A549 (cell line): ENCODE results near the gene ZKSCAN7.

ENCODE experiments used
- CHD2 ChIP-seq: fragments of 150-350 bp; IDR thresholded peaks from 2 replicates; pipeline ENCODE4 v1.6.1; 2014; ENCODE audit warnings: low read length; ENCODE audit not compliant: partially characterized antibody
- CTCF ChIP-seq: fragments of >200 bp; sonication (Bioruptor Twin); formaldehyde crosslinking; IDR thresholded peaks from 3 replicates; pipeline ENCODE4 v1.5.1; 2016
- ELK1 ChIP-seq: fragments of 150-350 bp; IDR thresholded peaks from 2 replicates; pipeline ENCODE4 v1.6.1; 2014; ENCODE audit warnings: low read depth, mild to moderate bottlenecking, low read length
- MAZ ChIP-seq: fragments of 150-350 bp; IDR thresholded peaks from 2 replicates; pipeline ENCODE4 v1.6.1; 2014; ENCODE audit warnings: antibody characterized with exemption, low read depth, low read length, borderline replicate concordance
- MYC ChIP-seq: IDR thresholded peaks from 2 replicates; pipeline ENCODE4 v1.6.1; 2012; ENCODE audit warnings: mild to moderate bottlenecking, inconsistent platforms, low read length, improper control_type of control experiment, borderline replicate concordance
- POLR2A ChIP-seq: IDR thresholded peaks from 2 replicates; pipeline ENCODE4 v1.6.1; 2012; ENCODE audit warnings: mild to moderate bottlenecking, low read length
- POLR2AphosphoS2 ChIP-seq: conservative IDR thresholded peaks from 2 replicates; pipeline ENCODE4 v1.6.1; 2012; ENCODE audit warnings: low read length, improper control_type of control experiment, inconsistent platforms
- REST ChIP-seq: fragments of 200-600 bp; sonication (generic); IDR thresholded peaks from 2 replicates; pipeline ENCODE4 v1.6.1; 2016; ENCODE audit warnings: antibody characterized with exemption, mild to moderate bottlenecking, moderate library complexity
- SMC3 ChIP-seq: fragments of >200 bp; sonication (Bioruptor Twin); formaldehyde crosslinking; IDR thresholded peaks from 3 replicates; pipeline ENCODE4 v1.6.1; 2018; ENCODE audit warnings: inconsistent platforms

GRCh38 chr3:44596621-44597020 lies 41.6 kb downstream of the ZKSCAN7 start:
- TF ChIP-seq MYC (no peak), POLR2A (no peak), CHD2 (no peak), CTCF (no peak), REST (no peak), SMC3 (no peak), ELK1 (no peak), MAZ (no peak), POLR2AphosphoS2 (no peak)
